WTC11 (cell line): ENCODE results near the gene SLC2A10.

Experiments used
- CBFB ChIP-seq: sonication (generic); formaldehyde crosslinking; IDR thresholded peaks from 2 replicates; pipeline ENCODE4 v1.8.1; 2022; ENCODE audit warnings: mild to moderate bottlenecking, low read depth, missing genetic modification reagents
- FOXP1 ChIP-seq: sonication (generic); formaldehyde crosslinking; IDR thresholded peaks from 2 replicates; pipeline ENCODE4 v1.8.0; 2022; ENCODE audit warnings: missing genetic modification reagents, mild to moderate bottlenecking, moderate library complexity, borderline replicate concordance
- GABPB1 ChIP-seq: sonication (generic); formaldehyde crosslinking; IDR thresholded peaks from 2 replicates; pipeline ENCODE4 v1.8.1; 2023; ENCODE audit warnings: mild to moderate bottlenecking, missing genetic modification reagents
- STAT6 ChIP-seq: sonication (generic); formaldehyde crosslinking; conservative IDR thresholded peaks from 2 replicates; pipeline ENCODE4 v1.8.1; 2023; ENCODE audit warnings: mild to moderate bottlenecking, low read depth, missing genetic modification reagents, moderate library complexity
- USF2 ChIP-seq: sonication (generic); formaldehyde crosslinking; IDR thresholded peaks from 2 replicates; pipeline ENCODE4 v1.8.1; 2023; ENCODE audit warnings: mild to moderate bottlenecking, missing genetic modification reagents, moderate library complexity
- TF ChIP-seq, protein P1 (sequence below): fragments of 200-600 bp; IDR thresholded peaks from 2 replicates; pipeline ENCODE4 v1.8.0; 2022; ENCODE audit warnings: antibody characterized with exemption
- TF ChIP-seq, protein P2 (sequence below): sonication (generic); formaldehyde crosslinking; IDR thresholded peaks from 2 replicates; pipeline ENCODE4 v1.8.1; 2023; ENCODE audit warnings: mild to moderate bottlenecking, missing genetic modification reagents
- TF ChIP-seq, protein P3 (sequence below): sonication (generic); formaldehyde crosslinking; IDR thresholded peaks from 2 replicates; pipeline ENCODE4 v1.8.0; 2022; ENCODE audit warnings: mild to moderate bottlenecking, missing genetic modification reagents

- TF ChIP-seq, protein P1, sequence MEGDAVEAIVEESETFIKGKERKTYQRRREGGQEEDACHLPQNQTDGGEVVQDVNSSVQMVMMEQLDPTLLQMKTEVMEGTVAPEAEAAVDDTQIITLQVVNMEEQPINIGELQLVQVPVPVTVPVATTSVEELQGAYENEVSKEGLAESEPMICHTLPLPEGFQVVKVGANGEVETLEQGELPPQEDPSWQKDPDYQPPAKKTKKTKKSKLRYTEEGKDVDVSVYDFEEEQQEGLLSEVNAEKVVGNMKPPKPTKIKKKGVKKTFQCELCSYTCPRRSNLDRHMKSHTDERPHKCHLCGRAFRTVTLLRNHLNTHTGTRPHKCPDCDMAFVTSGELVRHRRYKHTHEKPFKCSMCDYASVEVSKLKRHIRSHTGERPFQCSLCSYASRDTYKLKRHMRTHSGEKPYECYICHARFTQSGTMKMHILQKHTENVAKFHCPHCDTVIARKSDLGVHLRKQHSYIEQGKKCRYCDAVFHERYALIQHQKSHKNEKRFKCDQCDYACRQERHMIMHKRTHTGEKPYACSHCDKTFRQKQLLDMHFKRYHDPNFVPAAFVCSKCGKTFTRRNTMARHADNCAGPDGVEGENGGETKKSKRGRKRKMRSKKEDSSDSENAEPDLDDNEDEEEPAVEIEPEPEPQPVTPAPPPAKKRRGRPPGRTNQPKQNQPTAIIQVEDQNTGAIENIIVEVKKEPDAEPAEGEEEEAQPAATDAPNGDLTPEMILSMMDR, result no peak
- TF ChIP-seq STAT6 (CRISPR knock-in tag), result no peak
- no peak for TF ChIP-seq FOXP1 (CRISPR knock-in tag)
- TF ChIP-seq, protein P2, sequence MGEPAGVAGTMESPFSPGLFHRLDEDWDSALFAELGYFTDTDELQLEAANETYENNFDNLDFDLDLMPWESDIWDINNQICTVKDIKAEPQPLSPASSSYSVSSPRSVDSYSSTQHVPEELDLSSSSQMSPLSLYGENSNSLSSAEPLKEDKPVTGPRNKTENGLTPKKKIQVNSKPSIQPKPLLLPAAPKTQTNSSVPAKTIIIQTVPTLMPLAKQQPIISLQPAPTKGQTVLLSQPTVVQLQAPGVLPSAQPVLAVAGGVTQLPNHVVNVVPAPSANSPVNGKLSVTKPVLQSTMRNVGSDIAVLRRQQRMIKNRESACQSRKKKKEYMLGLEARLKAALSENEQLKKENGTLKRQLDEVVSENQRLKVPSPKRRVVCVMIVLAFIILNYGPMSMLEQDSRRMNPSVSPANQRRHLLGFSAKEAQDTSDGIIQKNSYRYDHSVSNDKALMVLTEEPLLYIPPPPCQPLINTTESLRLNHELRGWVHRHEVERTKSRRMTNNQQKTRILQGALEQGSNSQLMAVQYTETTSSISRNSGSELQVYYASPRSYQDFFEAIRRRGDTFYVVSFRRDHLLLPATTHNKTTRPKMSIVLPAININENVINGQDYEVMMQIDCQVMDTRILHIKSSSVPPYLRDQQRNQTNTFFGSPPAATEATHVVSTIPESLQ (CRISPR knock-in tag), result no peak
- TF ChIP-seq USF2 (CRISPR knock-in tag), result no peak
- peak; percentile 98 for TF ChIP-seq GABPB1
- TF ChIP-seq, protein P3, sequence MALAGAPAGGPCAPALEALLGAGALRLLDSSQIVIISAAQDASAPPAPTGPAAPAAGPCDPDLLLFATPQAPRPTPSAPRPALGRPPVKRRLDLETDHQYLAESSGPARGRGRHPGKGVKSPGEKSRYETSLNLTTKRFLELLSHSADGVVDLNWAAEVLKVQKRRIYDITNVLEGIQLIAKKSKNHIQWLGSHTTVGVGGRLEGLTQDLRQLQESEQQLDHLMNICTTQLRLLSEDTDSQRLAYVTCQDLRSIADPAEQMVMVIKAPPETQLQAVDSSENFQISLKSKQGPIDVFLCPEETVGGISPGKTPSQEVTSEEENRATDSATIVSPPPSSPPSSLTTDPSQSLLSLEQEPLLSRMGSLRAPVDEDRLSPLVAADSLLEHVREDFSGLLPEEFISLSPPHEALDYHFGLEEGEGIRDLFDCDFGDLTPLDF, result no peak
- TF ChIP-seq CBFB (CRISPR knock-in tag), result no peak
Measured at GRCh38 chr20:46666818-46667515, 42.5 kb upstream of the SLC2A10 start.
